HS-5 (cell line): ENCODE measurements around the gene PLEKHG3.

Experiments used
- DNase-seq: peaks from one replicate; pipeline ENCODE4 v3.0.0-alpha.2; 2012; ENCODE audit warnings: low read depth

Gene PLEKHG3

GRCh38 chr14:64706593-64707193 lies 2.5 kb downstream of the PLEKHG3 start:
- no peak for DNase-seq

GRCh38 chr14:64707661-64708060 lies 3.4 kb downstream of the PLEKHG3 start:
- peak; percentile 65 for DNase-seq

GRCh38 chr14:64708148-64709004 lies 4.2 kb downstream of the PLEKHG3 start:
- DNase-seq = no peak

- DNase-seq = no peak
Measured at GRCh38 chr14:64709126-64709525, 4.9 kb downstream of the PLEKHG3 start.

- DNase-seq = no peak
Measured at GRCh38 chr14:64711039-64711438, 6.8 kb downstream of the PLEKHG3 start.

- no peak for DNase-seq
Measured at GRCh38 chr14:64713677-64714076, 9.5 kb downstream of the PLEKHG3 start.

- DNase-seq = no peak
Measured at GRCh38 chr14:64714432-64715025, 10.3 kb downstream of the PLEKHG3 start.

- DNase-seq = no peak
Measured at GRCh38 chr14:64715146-64715627, 11.0 kb downstream of the PLEKHG3 start.

- DNase-seq = no peak
Measured at GRCh38 chr14:64715628-64716412, 11.6 kb downstream of the PLEKHG3 start.

- no peak for DNase-seq
Measured at GRCh38 chr14:64717870-64718269, 13.6 kb downstream of the PLEKHG3 start.

GRCh38 chr14:64718762-64719161 lies 14.5 kb downstream of the PLEKHG3 start:
- no peak for DNase-seq

GRCh38 chr14:64719601-64720000 lies 15.4 kb downstream of the PLEKHG3 start:
- DNase-seq = no peak

GRCh38 chr14:64720131-64720576 lies 15.9 kb downstream of the PLEKHG3 start:
- DNase-seq = peak; percentile 79

GRCh38 chr14:64721391-64721791 lies 17.2 kb downstream of the PLEKHG3 start:
- DNase-seq = no peak

- DNase-seq = no peak
Measured at GRCh38 chr14:64721899-64722298, 17.7 kb downstream of the PLEKHG3 start.

GRCh38 chr14:64722842-64723447 lies 18.7 kb downstream of the PLEKHG3 start:
- DNase-seq = no peak

- DNase-seq = no peak
Measured at GRCh38 chr14:64723691-64724577, 19.7 kb downstream of the PLEKHG3 start.

- no peak for DNase-seq
Measured at GRCh38 chr14:64724578-64724930, 20.3 kb downstream of the PLEKHG3 start.

- DNase-seq = no peak
Measured at GRCh38 chr14:64725261-64725815, 21.1 kb downstream of the PLEKHG3 start.

GRCh38 chr14:64725879-64726584 lies 21.8 kb downstream of the PLEKHG3 start:
- DNase-seq = no peak
